HG03521 (cell line): Measurements from ENCODE around the gene NUP155.
"Not testable (repeated sequence)": the region's sequence is repeated elsewhere in the genome, so short reads cannot be mapped to it uniquely, and the experiment has no call there.

Experiments used
- ATAC-seq: cut with Tn5 transposase; IDR thresholded peaks from one replicate; pipeline ENCODE4 v1.9.1; 2021; ENCODE audit warnings: mild to moderate bottlenecking, moderate library complexity; ENCODE audit not compliant: unreplicated experiment

The NUP155 gene

GRCh38 chr5:37370864-37371726, at the start of gene NUP155:
Gene NUP155 (minus strand): TSS chr5:37371106. CDS start chr5:37370977, 129 bp downstream.
- ATAC-seq = peak; percentile 89

GRCh38 chr5:37417347-37417746, 46.4 kb upstream of the NUP155 start:
- no peak for ATAC-seq

GRCh38 chr5:37415456-37415855, 44.5 kb upstream of the NUP155 start:
- not testable (repeated sequence) for ATAC-seq

GRCh38 chr5:37412515-37412914, 41.6 kb upstream of the NUP155 start:
- ATAC-seq = no peak

GRCh38 chr5:37400501-37400900, 29.6 kb upstream of the NUP155 start:
- ATAC-seq = no peak

GRCh38 chr5:37396352-37396751, 25.4 kb upstream of the NUP155 start:
- ATAC-seq = no peak

- ATAC-seq = no peak
Observed at GRCh38 chr5:37391591-37391990, 20.7 kb upstream of the NUP155 start.

- ATAC-seq = peak; percentile 96
Observed at GRCh38 chr5:37379100-37379628, 8.3 kb upstream of the NUP155 start, which contains the start of gene WDR70. Gene WDR70 (plus strand): TSS chr5:37379318. CDS start chr5:37379368, 50 bp downstream.

- not testable (repeated sequence) for ATAC-seq
Observed at GRCh38 chr5:37378066-37378465, 7.2 kb upstream of the NUP155 start.

GRCh38 chr5:37375091-37375490, 4.2 kb upstream of the NUP155 start:
- no peak for ATAC-seq

- ATAC-seq = no peak
Observed at GRCh38 chr5:37370550-37370863, 399 bp downstream of the NUP155 start.

GRCh38 chr5:37355161-37355560, 15.7 kb downstream of the NUP155 start:
- ATAC-seq = no peak

- ATAC-seq = not testable (repeated sequence)
Observed at GRCh38 chr5:37342741-37343140, 28.2 kb downstream of the NUP155 start.

GRCh38 chr5:37334754-37335153, 36.2 kb downstream of the NUP155 start:
- not testable (repeated sequence) for ATAC-seq

GRCh38 chr5:37326536-37326935, 44.4 kb downstream of the NUP155 start:
- no peak for ATAC-seq

GRCh38 chr5:37323607-37324006, 47.3 kb downstream of the NUP155 start:
- no peak for ATAC-seq

- ATAC-seq = no peak
Observed at GRCh38 chr5:37319037-37319782, 51.7 kb downstream of the NUP155 start.

- ATAC-seq = no peak
Observed at GRCh38 chr5:37316027-37316426, 54.9 kb downstream of the NUP155 start.

GRCh38 chr5:37310360-37310759, 60.5 kb downstream of the NUP155 start:
- ATAC-seq = no peak

GRCh38 chr5:37308793-37309192, 62.1 kb downstream of the NUP155 start:
- no peak for ATAC-seq

- ATAC-seq = no peak
Observed at GRCh38 chr5:37304888-37305287, 66.0 kb downstream of the NUP155 start.

- ATAC-seq = not testable (repeated sequence)
Observed at GRCh38 chr5:37296313-37296712, 74.6 kb downstream of the NUP155 start.
